HG02623 (cell line): ENCODE data around the gene ENG.
"Not testable (repeated sequence)": the region's sequence is repeated elsewhere in the genome, so short reads cannot be mapped to it uniquely, and the experiment has no call there.

Experiments
- ATAC-seq: cut with Tn5 transposase; IDR thresholded peaks from one replicate; pipeline ENCODE4 v1.9.1; 2021; ENCODE audit warnings: moderate library complexity; ENCODE audit not compliant: unreplicated experiment

The ENG gene

GRCh38 chr9:127796225-127796813 is 58.1 kb downstream of the ENG start:
- no peak for ATAC-seq

GRCh38 chr9:127794001-127794791 is 60.3 kb downstream of the ENG start:
- ATAC-seq, result no peak

GRCh38 chr9:127793093-127793708 is 61.3 kb downstream of the ENG start:
- no peak for ATAC-seq

- no peak for ATAC-seq
Observed at GRCh38 chr9:127792417-127793031, 61.9 kb downstream of the ENG start.

- ATAC-seq, result no peak
Observed at GRCh38 chr9:127791085-127791484, 63.4 kb downstream of the ENG start.

- no peak for ATAC-seq
Observed at GRCh38 chr9:127790094-127790855, 64.2 kb downstream of the ENG start.

GRCh38 chr9:127789179-127789578 is 65.3 kb downstream of the ENG start:
- no peak for ATAC-seq

GRCh38 chr9:127788337-127789011 is 66.0 kb downstream of the ENG start:
- no peak for ATAC-seq

GRCh38 chr9:127786773-127787104 is 67.7 kb downstream of the ENG start:
- ATAC-seq, result no peak

GRCh38 chr9:127785933-127786772 is 68.3 kb downstream of the ENG start, which contains the start of gene CDK9:
CDK9 (plus strand) TSS chr9:127786034; CDS start chr9:127786149, 115 bp downstream.
- peak; percentile 58 for ATAC-seq

- peak; percentile 44 for ATAC-seq
Observed at GRCh38 chr9:127785023-127785932, 69.2 kb downstream of the ENG start.

GRCh38 chr9:127783111-127784008 is 71.1 kb downstream of the ENG start:
- ATAC-seq, result no peak

- no peak for ATAC-seq
Observed at GRCh38 chr9:127781806-127782205, 72.7 kb downstream of the ENG start.

- not testable (repeated sequence) for ATAC-seq
Observed at GRCh38 chr9:127780909-127781308, 73.5 kb downstream of the ENG start.

GRCh38 chr9:127780126-127780885 is 74.2 kb downstream of the ENG start:
- ATAC-seq, result no peak

- ATAC-seq, result peak; percentile 39
Observed at GRCh38 chr9:127779136-127779981, 75.1 kb downstream of the ENG start.
